ENCODE results near the gene ZNF784.

DNA sequence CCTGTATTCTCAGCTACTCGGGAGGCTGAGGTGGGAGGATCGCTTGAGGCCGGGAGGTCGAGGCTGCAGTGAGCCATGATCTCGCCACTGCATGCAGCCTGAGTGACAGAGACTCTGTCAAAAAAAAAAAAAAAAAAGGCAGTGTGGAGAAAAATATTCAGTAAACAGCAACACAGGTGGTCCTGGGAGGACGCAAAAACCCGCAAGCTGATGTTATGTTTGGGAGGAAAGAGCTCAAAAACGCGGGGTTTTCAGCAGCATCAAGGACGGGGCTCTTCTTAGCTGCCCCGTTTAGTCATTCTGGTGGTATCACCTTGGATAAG, 599 bp upstream of the ZNF784 start:
- TF ChIP-seq, protein P1, sequence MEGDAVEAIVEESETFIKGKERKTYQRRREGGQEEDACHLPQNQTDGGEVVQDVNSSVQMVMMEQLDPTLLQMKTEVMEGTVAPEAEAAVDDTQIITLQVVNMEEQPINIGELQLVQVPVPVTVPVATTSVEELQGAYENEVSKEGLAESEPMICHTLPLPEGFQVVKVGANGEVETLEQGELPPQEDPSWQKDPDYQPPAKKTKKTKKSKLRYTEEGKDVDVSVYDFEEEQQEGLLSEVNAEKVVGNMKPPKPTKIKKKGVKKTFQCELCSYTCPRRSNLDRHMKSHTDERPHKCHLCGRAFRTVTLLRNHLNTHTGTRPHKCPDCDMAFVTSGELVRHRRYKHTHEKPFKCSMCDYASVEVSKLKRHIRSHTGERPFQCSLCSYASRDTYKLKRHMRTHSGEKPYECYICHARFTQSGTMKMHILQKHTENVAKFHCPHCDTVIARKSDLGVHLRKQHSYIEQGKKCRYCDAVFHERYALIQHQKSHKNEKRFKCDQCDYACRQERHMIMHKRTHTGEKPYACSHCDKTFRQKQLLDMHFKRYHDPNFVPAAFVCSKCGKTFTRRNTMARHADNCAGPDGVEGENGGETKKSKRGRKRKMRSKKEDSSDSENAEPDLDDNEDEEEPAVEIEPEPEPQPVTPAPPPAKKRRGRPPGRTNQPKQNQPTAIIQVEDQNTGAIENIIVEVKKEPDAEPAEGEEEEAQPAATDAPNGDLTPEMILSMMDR (IDR thresholded peaks at IDR 0.05; ENCODE audit: insufficient read depth, low read length, poor library complexity, severe bottlenecking), result no peak
- TF ChIP-seq EZH2phosphoT487 (conservative IDR thresholded peaks at IDR 0.05; ENCODE audit: low read length), result no peak

All from SU-DHL-6 (cell line).